Epithelial cell of proximal tubule (primary cell): Measurements from ENCODE around the gene PGAP1. TPM values are rescaled to one million over a fixed set of nuclear protein-coding genes. Genes with fewer than 3 reads are reported as not detected.

Experiments used
- DNase-seq: peaks from one replicate; pipeline ENCODE4 v3.0.0-alpha.2; 2011; ENCODE audit warnings: low read depth
- H3K4me3 ChIP-seq: 2 replicates; pipeline ENCODE4 v1.5.1; 2011; ENCODE audit warnings: low read depth, mild to moderate bottlenecking, low read length
- total RNA-seq: library from RNA; depleted of rRNA; stranded (reverse); fragments of >200 nt; gene quantifications from 2 replicates; pipeline ENCODE4 v1.2.3, GENCODE V29; 2015
- TF ChIP-seq, protein P1 (sequence below): conservative IDR thresholded peaks from 2 replicates; pipeline ENCODE4 v1.5.1; 2012; ENCODE audit warnings: low read depth, mild to moderate bottlenecking, low read length

Gene PGAP1
- total RNA-seq, 1 donor from 2014 or later = 1.2 TPM

DNA sequence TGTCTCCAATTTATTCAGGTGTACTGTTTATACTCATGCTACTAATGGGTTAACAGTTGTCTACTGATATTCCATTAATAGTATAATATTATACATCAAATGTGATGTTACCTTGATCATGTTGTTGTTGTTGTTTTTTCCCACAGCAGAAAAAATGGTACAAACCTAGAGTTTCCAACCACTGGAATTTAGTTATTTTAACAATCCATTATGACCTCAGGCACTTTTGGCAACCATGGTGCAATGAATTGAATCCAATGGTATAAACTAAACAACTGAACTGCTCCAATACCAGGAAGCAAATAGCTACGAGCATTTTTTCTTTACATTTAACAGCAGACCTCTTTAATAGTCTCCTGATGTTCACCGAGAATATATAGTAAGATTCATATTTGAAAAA lies 86.3 kb downstream of the PGAP1 start:
- TF ChIP-seq, protein P1, sequence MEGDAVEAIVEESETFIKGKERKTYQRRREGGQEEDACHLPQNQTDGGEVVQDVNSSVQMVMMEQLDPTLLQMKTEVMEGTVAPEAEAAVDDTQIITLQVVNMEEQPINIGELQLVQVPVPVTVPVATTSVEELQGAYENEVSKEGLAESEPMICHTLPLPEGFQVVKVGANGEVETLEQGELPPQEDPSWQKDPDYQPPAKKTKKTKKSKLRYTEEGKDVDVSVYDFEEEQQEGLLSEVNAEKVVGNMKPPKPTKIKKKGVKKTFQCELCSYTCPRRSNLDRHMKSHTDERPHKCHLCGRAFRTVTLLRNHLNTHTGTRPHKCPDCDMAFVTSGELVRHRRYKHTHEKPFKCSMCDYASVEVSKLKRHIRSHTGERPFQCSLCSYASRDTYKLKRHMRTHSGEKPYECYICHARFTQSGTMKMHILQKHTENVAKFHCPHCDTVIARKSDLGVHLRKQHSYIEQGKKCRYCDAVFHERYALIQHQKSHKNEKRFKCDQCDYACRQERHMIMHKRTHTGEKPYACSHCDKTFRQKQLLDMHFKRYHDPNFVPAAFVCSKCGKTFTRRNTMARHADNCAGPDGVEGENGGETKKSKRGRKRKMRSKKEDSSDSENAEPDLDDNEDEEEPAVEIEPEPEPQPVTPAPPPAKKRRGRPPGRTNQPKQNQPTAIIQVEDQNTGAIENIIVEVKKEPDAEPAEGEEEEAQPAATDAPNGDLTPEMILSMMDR = no peak
- no peak overlapping the region for H3K4me3 ChIP-seq
- DNase-seq = no peak

DNA sequence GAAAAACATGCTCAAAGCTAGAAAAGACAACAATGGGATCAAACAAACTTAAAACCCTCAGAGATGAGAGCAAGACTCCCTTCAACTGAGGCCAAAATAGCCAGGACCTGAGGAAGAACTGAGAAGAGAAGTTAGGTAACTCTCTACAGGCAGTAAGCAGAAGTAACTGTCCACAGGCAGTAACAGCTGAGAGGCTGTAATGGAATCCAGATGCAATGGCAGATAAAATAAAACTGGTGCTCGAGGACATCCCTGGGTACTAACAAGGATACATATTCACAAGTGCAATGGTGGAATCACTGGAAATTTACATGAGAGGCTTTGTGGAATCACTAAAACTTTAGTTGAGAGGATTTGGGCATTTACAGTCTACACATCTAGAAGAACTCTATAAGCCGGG lies 86.9 kb downstream of the PGAP1 start:
- TF ChIP-seq, protein P1 = no peak
- no peak overlapping the region for H3K4me3 ChIP-seq
- DNase-seq = no peak

GRCh38 chr2:196836440-196836839 lies 90.1 kb downstream of the PGAP1 start:
- no peak for DNase-seq
- TF ChIP-seq, protein P1 = no peak
- H3K4me3 ChIP-seq = no peak overlapping the region

GRCh38 chr2:196830701-196831100 lies 95.8 kb downstream of the PGAP1 start:
- TF ChIP-seq, protein P1 = no peak
- no peak overlapping the region for H3K4me3 ChIP-seq
- DNase-seq = no peak

GRCh38 chr2:196827356-196827755 lies 99.2 kb downstream of the PGAP1 start:
- no peak for DNase-seq
- TF ChIP-seq, protein P1 = no peak
- H3K4me3 ChIP-seq = no peak overlapping the region

DNA sequence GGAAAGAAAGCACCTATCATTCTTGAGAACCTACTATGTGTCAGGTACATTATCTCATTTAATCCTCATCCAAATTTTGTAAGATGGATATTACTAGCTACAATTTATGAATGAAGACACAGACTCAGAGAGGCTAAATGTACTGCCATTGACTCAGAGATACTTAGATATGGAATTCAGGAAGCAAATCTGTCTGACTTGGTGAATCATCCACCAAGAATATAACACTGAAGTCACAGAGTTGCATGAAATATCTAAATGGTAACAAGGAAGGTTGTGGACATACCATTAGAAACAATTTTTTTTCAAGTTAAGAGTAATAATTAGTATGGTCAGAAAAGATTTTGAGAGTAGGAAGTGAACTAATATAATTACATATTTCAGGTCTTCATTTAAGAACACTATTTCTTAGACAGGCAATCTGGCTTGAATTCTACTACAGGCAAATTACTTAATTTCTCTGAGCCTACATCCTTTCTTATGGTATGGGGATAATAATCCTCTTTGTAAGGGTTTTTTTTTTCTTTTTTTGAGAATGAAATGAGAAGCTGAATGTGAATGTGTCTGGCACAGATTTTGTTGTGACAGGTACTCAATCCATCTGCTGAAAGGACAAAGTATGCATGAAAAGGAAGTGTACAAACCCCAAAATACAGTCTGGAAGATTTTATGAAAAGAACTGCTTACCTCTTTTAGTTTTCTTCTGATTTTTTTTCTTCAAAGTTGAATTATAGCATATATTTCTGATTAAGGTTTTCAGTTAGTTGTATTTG lies 102.6 kb downstream of the PGAP1 start:
- DNase-seq = no peak
- TF ChIP-seq, protein P1 = no peak
- no peak overlapping the region for H3K4me3 ChIP-seq

- no peak overlapping the region for H3K4me3 ChIP-seq
- TF ChIP-seq, protein P1 = no peak
- no peak for DNase-seq
Observed at GRCh38 chr2:196821195-196821594, 105.3 kb downstream of the PGAP1 start.
